Stimulated activated CD4-positive, alpha-beta T cell treated with anti-CD3 and anti-CD28 coated beads, Interleukin-4, amount 100 ng/mL, for 48 hours (primary cell): ENCODE data around the gene DESI2.
"Not testable (repeated sequence)": the region's sequence is repeated elsewhere in the genome, so short reads cannot be mapped to it uniquely, and the experiment has no call there.

Experiments used
- DNase-seq, 2 donors: peaks; one replicate each; pipeline ENCODE4 v3.0.0-alpha.2; 2020; ENCODE audit warnings: low read depth in 2 of 2

DESI2 gene

DNA sequence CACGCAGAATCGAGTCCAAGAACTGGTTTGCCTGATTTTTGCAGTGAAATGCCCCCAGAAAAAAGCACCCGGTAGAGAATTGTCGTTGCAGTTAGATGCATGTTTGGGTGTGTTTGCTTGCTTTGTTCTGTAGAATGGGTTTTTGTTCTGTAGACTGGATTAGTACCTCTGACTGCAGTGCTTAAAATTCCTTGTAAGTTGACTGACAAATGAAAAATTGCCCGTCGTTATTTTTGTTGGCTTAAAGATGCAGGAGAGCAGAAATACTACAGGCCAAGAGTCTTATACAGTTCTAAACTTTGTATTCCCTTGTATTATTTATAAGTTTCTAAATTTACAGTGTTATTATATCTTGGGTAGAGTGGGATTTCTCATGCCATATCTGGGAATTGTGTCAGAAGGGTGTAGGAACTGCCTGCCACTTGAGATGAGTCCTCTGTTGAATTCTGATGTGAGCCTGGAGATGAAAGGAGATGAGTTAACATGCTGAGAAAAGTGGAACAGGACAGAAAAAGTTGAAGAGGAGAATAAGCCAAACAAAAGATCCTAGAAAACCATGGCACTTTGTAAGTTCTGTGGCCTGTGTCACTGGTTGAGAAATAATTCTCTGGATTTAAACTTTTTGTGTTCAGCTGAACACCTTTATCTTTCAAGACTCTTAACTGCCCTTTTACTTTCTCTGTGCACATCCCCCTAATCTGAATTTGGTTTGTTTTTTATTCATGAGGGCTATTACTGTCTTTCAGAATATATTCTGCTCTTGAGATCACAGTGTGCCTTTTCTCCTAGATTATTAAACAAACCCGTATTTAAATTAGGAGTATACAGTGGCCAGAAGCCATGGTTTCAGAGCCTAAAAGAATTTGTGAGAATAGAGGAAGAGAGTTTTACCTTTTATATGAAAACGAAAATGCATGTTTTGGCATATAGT lies 1.4 kb downstream of the DESI2 start:
- no peak for DNase-seq

DNA sequence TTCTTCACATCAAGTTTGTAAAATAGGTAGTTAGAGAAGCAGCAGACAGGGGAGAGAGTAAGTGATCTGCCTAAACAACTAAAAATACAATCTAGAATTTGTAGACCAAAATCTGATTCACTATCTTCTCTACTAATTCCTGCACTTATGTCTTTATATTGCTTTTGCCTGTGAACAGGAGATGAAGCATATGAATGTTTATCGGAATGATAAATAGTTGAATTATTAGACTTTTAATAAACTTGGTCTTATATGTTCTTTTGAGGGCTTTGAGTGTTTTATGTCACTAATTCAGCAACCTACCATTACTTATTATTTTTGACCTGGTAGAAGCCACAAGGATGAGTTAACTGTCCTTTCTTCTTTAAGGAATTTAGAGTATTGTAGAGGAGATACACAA lies 2.3 kb downstream of the DESI2 start:
- DNase-seq, result no peak

DNA sequence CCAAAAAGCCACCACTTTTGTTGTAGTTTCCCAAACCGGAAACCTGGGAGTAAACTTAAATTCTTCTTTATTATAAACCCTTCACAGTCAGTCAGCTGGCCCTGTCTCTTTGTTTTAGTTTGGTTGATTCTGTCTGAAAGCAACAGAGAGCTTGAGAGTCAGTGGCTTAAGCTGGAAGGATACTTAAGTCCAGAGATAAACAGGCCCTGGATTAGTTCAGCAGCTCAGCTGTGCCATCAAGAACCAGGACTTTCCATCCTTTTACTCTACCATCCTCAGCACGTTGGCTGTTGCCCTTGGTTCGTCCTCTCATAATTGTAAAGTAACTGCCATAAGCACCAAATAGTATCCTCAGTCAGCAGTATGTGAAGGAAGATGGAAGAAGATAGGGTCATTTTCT lies 4.5 kb downstream of the DESI2 start:
- DNase-seq, result no peak

DNA sequence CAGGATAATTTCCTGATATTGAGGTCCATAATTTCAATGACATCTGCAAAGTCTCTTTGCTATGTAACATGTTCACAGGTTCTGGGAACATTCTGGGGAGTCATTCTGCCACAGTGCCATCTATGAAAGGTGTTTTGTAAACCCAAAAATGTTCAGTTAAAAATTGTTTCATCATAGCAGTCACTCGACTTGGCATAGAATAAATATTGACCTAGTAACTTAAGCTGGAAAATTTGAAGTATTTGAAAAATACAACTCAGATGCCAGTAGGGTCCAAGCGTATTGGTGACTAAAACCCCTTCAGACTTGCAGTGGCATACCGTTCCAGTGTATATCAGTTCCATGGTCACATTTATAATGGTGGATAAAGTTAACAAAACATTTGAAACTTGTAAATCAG lies 6.8 kb downstream of the DESI2 start:
- no peak for DNase-seq

DNA sequence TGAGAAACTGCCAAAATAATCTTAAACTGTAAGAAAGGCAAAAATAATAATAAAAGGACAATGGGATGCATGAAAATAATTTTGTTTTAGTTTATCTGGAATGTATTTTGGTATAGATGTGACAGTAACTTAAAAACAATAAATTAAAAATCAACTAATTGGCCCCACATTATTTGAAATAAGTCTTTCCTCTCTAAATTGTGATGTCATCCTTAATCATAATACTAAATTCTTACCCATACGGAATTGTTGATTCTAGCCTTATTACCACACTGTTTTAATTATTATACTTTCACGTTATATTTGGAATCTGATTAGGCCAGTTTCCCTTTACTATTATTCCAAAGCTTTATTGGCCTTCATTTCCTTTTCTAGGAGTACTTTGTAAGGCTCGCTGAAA lies 7.7 kb downstream of the DESI2 start:
- DNase-seq, result no peak

DNA sequence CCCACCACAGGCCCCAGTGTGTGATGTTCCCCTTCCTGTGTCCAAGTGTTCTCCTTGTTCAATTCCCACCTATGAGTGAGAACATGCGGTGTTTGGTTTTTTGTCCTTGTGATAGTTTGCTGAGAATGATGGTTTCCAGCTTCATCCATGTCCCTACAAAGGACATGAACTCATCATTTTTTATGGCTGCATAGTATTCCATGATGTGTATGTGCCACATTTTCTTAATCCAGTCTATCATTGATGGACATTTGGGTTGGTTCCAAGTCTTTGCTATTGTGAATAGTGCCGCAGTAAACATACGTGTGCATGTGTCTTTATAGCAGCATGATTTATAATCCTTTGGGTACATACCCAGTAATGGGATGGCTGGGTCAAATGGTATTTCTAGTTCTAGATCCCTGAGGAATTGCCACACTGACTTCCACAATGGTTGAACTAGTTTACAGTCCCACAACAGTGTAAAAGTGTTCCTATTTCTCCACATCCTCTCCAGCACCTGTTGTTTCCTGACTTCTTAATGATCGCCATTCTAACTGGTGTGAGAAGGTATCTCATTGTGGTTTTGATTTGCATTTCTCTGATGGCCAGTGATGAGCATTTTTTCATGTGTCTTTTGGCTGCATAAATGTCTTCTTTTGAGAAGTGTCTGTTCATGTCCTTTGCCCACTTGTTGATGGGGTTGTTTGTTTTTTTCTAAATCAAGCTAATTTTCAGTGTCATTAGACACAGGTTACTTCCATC lies 8.8 kb downstream of the DESI2 start:
- not testable (repeated sequence) for DNase-seq

DNA sequence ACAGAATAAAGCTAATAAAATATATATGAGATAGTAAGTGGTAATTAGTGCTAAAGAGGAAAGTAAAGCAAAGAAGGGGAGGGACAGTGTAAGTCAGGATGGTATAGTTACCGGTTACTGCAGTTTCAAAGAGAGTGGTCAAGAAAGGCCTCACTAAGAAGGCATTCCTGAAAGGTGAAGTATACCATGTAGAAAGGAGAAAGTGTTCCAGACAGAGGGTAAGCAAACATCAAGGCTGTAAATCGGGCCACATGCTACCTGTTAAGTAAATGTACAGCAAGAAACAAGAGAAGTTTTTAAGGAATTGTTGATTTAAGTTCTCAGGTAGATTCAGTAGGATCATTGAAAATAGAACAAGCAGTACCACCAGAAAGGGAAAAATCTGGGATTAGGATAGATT lies 9.7 kb downstream of the DESI2 start:
- no peak for DNase-seq

DNA sequence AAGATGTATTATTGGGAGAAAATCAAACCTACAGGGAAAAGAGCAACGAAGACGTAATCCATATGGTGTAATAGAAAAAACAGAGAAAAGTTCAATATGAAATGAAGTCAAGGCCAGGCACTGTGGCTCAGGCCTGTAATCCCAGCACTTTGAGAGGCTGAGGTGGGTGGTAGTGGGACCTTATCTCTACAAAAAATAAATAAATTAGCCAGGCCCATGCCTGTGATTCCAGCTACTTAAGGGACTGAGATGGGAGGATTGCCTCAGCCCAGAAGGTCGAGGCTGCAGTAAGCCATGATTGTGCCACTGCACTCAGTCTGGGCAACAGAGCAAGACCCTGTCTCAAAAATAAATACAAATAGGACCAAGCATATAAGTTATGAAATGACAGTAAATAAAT lies 11.4 kb downstream of the DESI2 start:
- no peak for DNase-seq

DNA sequence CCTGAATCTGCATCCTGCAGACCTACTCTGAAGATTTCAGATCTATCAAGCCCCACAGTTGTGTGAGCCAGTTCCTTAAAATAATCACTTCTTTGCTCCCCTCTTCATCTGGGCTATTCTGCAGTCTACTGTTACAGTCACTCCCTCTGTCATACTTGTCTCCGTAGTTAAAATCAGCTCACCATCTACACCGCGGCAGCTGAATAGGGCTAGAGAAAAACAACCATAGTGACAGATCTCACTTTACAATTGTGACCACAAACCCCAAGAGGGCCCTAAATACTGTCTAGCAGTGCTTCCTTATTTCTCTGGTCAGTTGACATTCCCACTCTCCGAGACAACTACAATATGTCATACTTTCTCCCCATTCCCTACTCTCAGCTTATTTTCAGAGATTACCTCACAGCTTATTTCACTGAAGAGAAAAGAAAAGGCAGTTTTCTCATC lies 12.9 kb downstream of the DESI2 start:
- no peak for DNase-seq

DNA sequence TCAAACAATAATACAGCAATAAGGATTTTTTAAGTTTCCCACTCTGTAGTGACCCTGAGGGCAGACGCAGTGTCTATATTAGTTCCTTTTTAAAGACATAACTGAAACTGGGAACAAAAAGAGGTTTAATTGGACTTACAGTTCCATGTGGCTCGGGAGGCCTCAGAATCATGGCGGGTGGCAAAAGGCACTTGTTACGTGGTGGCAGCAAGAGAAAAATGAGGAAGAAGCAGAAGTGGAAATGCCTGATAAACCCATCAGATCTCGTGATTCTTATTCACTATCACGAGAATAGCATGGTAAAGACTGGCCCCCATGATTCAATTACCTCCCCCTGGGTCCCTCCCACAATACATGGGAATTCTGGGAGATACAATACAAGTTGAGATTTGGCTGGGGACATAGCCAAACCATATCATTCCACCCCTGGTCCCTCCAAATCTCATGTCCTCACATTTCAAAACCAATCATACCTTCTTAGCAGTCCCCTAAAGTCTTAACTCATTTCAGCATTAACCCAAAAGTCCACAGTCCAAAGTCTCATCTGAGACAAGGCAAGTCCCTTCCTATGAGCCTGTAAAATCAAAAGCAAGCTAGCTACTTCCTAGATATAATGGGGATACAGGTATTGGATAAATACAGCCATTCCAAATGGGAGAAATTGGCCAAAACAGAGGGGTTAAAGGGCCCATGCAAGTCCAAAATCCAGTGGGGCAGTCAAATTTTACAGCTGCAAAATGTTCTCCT lies 13.9 kb downstream of the DESI2 start:
- not testable (repeated sequence) for DNase-seq

DNA sequence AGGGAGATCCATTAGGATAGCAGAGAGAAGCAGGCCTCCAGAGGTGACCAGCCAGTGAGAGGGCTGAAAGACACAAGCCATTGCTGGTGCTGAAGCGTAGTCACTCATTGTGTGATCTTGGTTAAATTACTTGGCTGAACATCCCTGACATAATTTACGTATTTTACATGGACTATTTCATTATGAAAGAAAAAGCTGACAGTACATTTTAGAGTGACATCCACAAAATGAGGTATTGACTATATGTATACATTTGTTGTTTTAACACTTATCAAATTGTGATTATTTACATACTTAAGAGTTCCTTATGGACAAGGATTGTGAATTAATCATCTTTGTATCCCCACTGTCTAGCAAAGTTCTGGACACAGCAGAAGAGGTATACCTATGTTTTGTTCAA lies 14.9 kb downstream of the DESI2 start:
- DNase-seq, result no peak

DNA sequence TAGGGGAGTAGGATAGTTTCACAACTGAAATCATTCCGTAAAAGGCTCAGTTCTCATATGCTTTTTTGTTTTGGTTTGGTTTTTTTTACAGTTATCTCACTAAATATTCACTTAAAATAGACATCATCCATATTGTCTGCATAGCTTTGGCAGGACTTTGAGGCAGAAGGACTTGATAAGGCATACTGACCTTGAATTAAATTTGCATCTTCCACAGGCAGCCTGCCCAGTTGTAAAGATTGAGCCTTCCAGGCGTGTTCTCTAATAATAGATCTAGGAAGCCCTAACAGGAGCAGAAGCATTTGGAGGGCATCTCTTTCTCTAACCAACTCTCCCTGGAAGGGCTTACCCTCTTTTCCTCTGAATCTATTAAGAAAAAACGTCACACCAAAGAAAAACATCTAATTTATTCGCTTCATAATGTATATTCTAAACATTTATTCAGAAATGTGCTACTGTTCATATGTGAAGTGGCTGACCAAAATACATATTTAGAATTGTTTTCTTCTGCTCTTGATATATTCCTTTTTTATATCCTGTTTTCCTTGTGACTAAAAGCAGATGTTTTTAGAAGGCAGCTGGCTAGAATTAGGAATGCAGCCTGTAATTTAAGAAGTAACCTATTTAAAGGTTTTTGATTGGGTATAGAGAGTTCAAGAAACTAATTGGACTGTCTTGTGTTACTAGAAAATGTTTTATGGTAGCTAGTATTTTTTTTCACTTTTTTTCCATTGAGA lies 20.2 kb downstream of the DESI2 start:
- no peak for DNase-seq

DNA sequence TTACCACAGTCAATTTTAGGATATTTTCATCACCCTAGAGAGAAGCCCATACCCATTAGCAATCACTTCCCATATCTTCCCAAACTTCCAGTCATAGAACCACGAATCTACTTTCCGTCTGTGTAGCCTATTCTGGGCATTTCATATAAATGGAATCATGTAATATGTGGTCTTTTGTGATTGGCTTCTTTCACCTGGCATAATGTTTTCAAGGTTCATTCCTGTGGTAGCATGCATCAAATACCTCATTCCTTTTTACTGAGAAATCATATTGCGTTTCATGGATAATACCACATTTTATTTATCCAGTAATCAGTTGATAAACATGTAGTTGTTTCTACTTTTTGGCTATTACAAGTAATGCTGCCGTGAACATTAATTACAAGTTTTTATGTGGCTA lies 21.5 kb downstream of the DESI2 start:
- no peak for DNase-seq

DNA sequence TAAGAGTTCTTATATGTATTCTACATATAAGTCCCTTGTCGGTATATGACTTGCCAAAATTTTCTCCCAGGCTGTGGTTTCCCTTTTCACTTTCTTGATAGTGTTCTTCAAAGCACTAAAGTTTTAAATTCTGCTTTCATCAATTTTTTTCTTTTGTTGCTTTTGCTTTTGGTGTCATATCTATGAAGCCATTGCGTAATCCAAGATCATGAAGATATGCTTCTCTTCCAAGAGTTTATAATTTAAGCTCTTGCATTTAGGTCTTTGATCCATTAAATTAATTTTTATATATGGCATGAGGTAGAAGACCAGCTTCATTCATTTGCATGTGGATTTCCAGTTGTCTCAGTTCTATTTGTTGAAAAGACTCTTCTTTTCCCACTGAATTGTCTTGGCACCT lies 22.2 kb downstream of the DESI2 start:
- no peak for DNase-seq

DNA sequence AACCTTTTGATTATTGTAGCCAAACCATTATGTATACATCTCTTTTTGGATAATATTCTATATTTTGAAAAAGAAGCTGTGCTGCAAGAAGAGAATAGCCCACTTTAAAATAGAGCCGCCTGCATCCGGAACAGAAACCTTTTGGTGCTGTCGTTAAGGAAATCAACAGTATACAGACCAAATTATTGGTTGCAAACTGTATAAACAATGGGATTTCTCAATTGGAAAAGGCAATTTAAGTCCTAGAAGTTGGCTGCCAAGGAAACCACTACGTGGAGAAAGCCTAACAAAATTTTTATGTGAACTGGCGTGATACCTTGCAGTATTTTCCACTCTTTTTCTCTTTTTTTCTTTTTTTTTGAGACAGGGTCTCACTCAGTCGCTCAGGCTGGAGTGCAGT lies 25.8 kb downstream of the DESI2 start:
- no peak for DNase-seq

DNA sequence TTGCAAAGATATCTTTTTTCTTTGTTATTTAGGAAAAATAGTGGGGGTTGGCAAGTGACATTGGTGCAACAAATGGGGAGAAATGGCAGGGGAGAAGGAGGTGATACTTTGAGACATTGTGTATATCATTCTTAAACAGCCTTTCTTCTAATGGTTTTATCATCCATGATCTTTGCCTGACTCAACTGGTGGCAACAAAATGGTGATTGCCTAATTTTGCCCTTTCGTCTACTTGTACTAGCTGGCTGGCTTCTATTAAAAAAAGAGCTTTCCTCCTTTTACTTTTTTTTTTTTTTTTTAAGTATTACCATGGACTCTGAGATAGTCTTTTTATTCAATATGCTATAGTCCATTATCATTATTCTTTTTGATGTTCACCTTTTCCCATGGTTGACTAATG lies 27.7 kb downstream of the DESI2 start:
- DNase-seq, result no peak

DNA sequence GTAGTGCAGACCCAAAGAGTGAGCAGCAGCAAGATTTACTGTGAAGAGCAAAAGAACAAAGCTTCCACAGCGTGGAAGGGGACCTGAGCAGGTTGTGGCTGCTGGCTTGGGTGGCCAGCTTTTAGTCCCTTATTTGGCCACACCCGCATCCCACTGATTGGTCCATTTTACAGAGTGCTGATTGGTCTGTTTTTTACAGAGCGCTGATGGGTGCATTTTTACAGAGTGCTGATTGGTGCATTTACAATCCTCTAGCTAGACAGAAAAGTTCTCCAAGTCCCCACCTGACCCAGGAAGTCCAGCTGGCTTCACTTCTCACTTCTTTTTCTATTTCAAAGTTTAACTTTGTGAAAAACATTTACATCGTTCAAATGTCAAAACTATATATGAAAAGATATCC lies 29.2 kb downstream of the DESI2 start:
- DNase-seq, result not testable (repeated sequence)

DNA sequence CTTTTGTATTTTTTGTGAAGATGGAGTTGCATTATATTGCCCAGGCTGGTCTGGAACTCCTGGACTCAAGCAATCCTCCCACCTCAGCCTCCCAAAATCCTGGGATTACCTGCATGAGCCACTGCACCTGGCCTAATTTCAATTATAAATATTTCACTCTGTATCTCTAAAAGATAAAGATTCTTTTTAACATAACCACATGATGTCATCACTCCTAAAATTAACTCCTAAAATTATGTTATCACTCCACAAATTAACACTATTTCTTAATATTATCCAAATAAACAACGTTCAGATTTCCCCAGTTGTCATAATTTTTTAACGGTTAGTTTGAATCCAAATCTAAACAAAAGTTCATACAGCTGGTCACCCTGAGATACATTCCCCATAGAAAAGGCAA lies 43.0 kb downstream of the DESI2 start:
- DNase-seq, result no peak

DNA sequence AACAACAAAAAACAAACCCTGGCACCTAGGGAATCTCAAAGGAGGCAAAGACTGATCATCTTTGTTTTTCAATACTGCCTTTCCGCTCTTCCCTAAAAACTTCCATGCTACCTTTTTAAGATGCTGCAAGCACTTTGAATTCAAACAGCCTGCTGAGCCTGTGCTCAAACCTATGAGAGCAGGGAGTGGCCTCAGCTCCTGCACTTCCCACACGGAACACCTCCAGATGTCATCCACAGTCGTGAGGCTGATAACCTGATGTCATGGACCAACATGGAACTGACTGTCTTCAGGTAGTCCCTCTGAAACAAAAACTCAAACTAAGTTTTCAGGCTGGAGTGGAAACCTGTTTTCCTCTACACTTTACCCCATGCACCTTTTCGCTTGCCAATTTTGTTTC lies 46.8 kb downstream of the DESI2 start:
- DNase-seq, result no peak

DNA sequence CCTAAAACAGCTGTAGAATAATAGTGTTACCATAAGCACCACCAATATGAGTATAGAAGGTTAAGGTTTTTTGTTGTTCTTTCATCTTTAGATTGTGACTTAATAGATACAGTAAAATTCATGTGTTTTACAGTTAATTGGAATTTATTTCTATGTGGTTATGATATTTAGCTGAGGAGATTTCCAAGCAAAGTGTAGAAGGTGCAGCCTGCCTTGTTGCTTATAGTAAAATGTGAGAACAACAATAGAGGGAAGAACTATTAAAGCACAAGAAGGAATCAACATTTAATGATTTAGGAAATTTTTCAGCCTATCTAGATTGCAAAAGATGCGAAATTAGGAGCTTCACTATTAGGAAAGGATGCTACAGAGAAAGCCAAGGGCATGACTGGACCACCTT lies 47.9 kb downstream of the DESI2 start:
- DNase-seq, result no peak

DNA sequence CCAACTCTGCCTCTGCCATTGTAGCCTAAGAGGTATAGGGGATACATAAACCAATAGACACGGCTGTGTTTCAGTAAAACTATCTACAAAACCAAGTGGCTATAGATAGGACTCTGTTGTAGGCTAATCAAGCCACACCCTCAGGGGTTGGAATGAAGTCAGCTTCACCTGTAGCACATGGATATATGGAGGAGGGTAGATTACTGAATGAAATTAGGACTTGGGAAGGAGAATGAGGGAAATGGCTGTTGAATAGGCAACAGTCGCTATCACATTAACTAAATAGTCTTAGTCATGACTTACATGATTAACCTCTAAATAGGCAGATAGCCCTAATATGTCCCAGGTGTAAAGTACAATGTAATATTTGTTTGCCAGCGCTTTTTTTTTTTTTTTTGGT lies 49.7 kb downstream of the DESI2 start:
- no peak for DNase-seq

DNA sequence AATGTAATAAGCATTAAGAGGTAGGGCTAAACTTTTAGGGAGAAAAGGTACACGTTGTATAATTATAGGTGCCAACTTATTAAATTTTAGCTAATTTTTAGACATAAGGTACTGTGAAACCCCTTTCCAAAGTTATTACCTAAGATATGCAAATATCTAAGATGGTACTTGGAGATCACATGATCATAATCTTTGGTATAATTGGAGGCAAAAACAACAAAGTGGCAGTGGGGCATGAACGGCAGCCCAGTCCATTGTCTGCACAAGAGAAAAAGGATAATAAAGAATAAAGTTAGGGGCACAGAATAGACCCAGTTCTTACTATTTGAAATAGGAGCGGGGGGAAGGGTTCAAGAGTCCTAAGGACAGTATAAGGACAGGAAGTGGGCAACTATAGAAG lies 51.2 kb downstream of the DESI2 start:
- DNase-seq, result no peak
